Adipose tissue (tissue), 3 donors: ENCODE data around the gene CSAG1. TPM values are rescaled to one million over a fixed set of nuclear protein-coding genes. Genes with fewer than 3 reads are reported as not detected.
"Not testable (repeated sequence)": the region's sequence is repeated elsewhere in the genome, so short reads cannot be mapped to it uniquely, and the experiment has no call there.

Experiments
- H3K27ac ChIP-seq: one replicate; pipeline ENCODE4 v1.5.1; 2013; ENCODE audit warnings: low read depth, low read length
- WGBS, 3 donors: extraction: QIAGEN DNeasy Blood & Tissue Kit; methylation state at CpG; one replicate each; pipeline ENCODE4 v1.1.7; 2013; 5-methylcytosine and 5-hydroxymethylcytosine counted together
- polyA plus RNA-seq, 3 donors: library from polyadenylated mRNA; stranded (reverse); fragments of 200-250 nt; gene quantifications; one replicate each; pipeline ENCODE4 v1.2.3, GENCODE V29; 2013
- donor health status: healthy with polysubstance abuse.
- donor health status: Bipolar disorder and iron deficiency.
- donor health status: healthy.

Gene CSAG1
- polyA plus RNA-seq, 3 donors: not detected

- no CpG with 5 or more reads among the region's 2 CpGs for WGBS, 3 donors
- not testable (repeated sequence) for H3K27ac ChIP-seq
These were observed 24.3 kb downstream of the CSAG1 start, which contains the start of gene CSAG2 for GRCh38 chrX:152709173-152709572. TSS of gene CSAG2 (minus strand) at chrX:152709273. CDS start at chrX:152709112, 161 bp downstream.

DNA sequence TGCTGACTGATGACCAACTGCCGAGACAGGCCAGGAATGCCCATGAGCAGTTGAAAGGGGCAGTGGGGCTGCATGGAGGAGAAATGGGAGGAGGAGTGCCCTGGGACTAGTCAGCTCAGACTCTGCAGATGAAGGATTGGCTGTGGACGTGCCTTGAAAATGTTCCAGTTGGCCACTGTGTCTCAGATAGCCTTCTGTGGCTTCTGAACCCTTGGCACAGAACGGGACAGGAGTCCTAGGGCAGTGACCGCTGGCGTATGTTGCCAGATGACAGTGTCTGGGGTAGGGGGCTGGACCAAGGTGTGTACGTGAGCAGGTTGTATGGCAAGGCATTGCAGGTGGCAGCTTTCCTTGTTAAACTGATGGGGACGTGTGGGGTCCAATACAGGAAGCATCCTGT, 27.0 kb downstream of the CSAG1 start:
- WGBS, 3 donors: 78 to 88% (median 88%) methylated on average over 2 to 3 of the region's 7 CpGs
- not testable (repeated sequence) for H3K27ac ChIP-seq

DNA sequence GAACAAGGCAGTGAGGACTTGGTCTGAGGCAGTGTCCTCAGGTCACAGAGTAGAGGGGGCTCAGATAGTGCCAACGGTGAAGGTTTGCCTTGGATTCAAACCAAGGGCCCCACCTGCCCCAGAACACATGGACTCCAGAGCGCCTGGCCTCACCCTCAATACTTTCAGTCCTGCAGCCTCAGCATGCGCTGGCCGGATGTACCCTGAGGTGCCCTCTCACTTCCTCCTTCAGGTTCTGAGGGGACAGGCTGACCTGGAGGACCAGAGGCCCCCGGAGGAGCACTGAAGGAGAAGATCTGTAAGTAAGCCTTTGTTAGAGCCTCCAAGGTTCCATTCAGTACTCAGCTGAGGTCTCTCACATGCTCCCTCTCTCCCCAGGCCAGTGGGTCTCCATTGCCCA, 33.1 kb downstream of the CSAG1 start:
- H3K27ac ChIP-seq: not testable (repeated sequence)
- WGBS, 3 donors: 84 to 100% (median 91%) methylated on average over 4 of the region's 5 CpGs

DNA sequence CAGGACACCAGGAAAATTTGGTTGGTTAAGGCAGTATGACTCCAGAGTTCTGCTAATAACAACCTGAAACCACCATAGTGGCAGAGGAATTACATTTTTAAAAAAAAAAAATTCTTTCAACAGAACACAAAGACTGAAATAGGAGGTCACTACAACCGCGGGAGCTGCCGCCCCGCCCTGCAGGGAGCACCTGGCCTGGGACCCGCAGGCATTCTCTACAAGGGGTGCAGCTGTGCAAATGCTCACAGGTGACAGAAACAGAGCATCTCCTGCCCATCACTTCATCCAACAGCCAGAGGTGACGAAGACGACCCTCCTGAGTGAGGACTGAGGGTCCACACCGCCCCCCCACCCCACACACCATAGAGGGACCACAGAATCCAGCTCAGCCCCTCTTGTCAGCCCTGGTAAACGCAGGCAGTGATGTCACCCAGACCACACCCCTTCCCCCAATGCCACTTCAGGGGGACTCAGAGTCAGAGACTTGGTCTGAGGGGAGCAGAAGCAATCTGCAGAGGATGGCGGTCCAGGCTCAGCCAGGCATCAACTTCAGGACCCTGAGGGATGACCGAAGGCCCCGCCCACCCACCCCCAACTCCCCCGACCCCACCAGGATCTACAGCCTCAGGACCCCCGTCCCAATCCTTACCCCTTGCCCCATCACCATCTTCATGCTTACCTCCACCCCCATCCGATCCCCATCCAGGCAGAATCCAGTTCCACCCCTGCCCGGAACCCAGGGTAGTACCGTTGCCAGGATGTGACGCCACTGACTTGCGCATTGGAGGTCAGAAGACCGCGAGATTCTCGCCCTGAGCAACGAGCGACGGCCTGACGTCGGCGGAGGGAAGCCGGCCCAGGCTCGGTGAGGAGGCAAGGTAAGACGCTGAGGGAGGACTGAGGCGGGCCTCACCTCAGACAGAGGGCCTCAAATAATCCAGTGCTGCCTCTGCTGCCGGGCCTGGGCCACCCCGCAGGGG, 35.3 kb downstream of the CSAG1 start, which contains the start of gene MAGEA3:
Gene MAGEA3 (plus strand): TSS at position 843 of the 980 bp plus-strand sequence. CDS start 2,039 bp downstream, outside the sequence.
- WGBS, 3 donors: 50 to 95% (median 87%) methylated on average over 2 to 7 of the region's 34 CpGs
- H3K27ac ChIP-seq: not testable (repeated sequence)

GRCh38 chrX:152681012-152681411, 52.5 kb downstream of the CSAG1 start:
- no CpG with 5 or more reads among the region's 3 CpGs for WGBS, 3 donors
- H3K27ac ChIP-seq: not testable (repeated sequence)

Other genes with a start within 250 kb of the CSAG1 start
- under 1 TPM in 1 of 3 donors, not detected in 2; 0.01 TPM for gene GABRQ, start 95.8 kb downstream of the CSAG1 start, polyA plus RNA-seq
- gene MAGEA3, start 34.9 kb downstream of the CSAG1 start, polyA plus RNA-seq: not detected
- gene CSAG2, start 24.4 kb downstream of the CSAG1 start, polyA plus RNA-seq: not detected
- not detected for gene MAGEA2B, start 19.1 kb downstream of the CSAG1 start, polyA plus RNA-seq
- gene MAGEA12, start within 50 bp of the CSAG1 start, polyA plus RNA-seq: not detected
- not detected for gene MAGEA2, start 20.1 kb upstream of the CSAG1 start, polyA plus RNA-seq
- gene CSAG3, start 25.5 kb upstream of the CSAG1 start, polyA plus RNA-seq: not detected
- not detected for gene MAGEA6, start 36.0 kb upstream of the CSAG1 start, polyA plus RNA-seq
- gene CETN2, start 97.0 kb upstream of the CSAG1 start, polyA plus RNA-seq: 10 to 100 TPM; 14.3 to 48.5 (median 24.3) TPM
- 10 to 100 TPM; 13.4 to 44.1 (median 15.8) TPM for gene NSDHL, start 97.3 kb upstream of the CSAG1 start, polyA plus RNA-seq
- 1 to 10 TPM; 2.3 to 3.9 (median 3.6) TPM for gene ZNF185, start 164.3 kb upstream of the CSAG1 start, polyA plus RNA-seq